Measurements from ENCODE around the gene BMS1. TPM values are rescaled to one million over a fixed set of nuclear protein-coding genes. Genes with fewer than 3 reads are reported as not detected.

Gene BMS1
- total and polyA plus RNA-seq, 2 of the 8 experiments (the other 6 are each of a cell fraction or from before 2014, with no cell fraction given) = 3.7 to 34.6 TPM

- no peak for FAIRE-seq
- Histone ChIP-seq H4K20me1 (replicated peaks in 1 of 2; ENCODE audit: control insufficient read depth in 1 of 2, insufficient read depth in 2 of 2, low read length in 2 of 2) (peaks cover 2 to 6% of the 10 kb centered on the region in 2 experiments), H3K79me1 (ENCODE audit: low read depth, low read length) (no peaks in the 10 kb centered on the region; the same call in 1 of the 2 replicates), H3K4me2 (ENCODE audit: insufficient read depth in 1 of 2, low read depth in 2 of 2, low read length in 2 of 2) (peak overlapping the region; percentile 82 to 97), H4K5ac (ENCODE audit: insufficient read length, low read depth, low read length) (peak overlapping the region; percentile 27), H4K91ac (replicated peaks; ENCODE audit: insufficient read length, low read length) (peak overlapping the region; percentile 4), H3K4ac (replicated peaks; ENCODE audit: insufficient read length, low read depth, low read length) (no peak overlapping the region), H2BK15ac (ENCODE audit: low read length) (no peak overlapping the region; the same call in 1 of the 2 replicates), H2BK20ac (ENCODE audit: low read length) (no peak overlapping the region), H4K8ac (ENCODE audit: extremely low read depth, insufficient read depth, low read length) (peak overlapping the region; percentile 99; the same call in 1 of the 2 replicates), H3K4me1 (replicated peaks in 1 of 4; ENCODE audit: control insufficient read depth in 3 of 4, insufficient read depth in 4 of 4, low read length in 3 of 4) (no peaks in the 10 kb centered on the region; a peak in 1 of 7 replicates), H3K27ac (ENCODE audit: low read depth, low read length) (peak overlapping the region; percentile 95), H3K79me2 (ENCODE audit: control insufficient read depth in 1 of 2, insufficient read depth in 2 of 2, low read length in 2 of 2) (peaks cover 4 to 16% of the 10 kb centered on the region in 2 experiments), H3K23me2 (ENCODE audit: low read depth, low read length) (peaks cover 7% of the 10 kb centered on the region), H3K14ac (ENCODE audit: insufficient read length) (no peak overlapping the region), H3K18ac (ENCODE audit: extremely low read depth, low read length) (peak overlapping the region; percentile 90), H3K9ac (replicated peaks in 1 of 4; ENCODE audit: extremely low read depth in 1 of 4, low read depth in 3 of 4, low read length in 3 of 4) (peak overlapping the region in 3 of 4 experiments; percentile 86 to 91 (median 89); a peak in 6 of 7 replicates), H3K56ac (replicated peaks; ENCODE audit: insufficient read length, low read depth, low read length) (peak overlapping the region; percentile 42), H3K23ac (ENCODE audit: insufficient read length) (no peak overlapping the region), H3K27me3 (replicated peaks in 1 of 4; ENCODE audit: control insufficient read depth in 3 of 4, extremely low read depth in 1 of 4, insufficient read depth in 3 of 4, low read length in 3 of 4) (peaks cover 0 to 5% (median 0%) of the 10 kb centered on the region in 4 experiments; a peak in 2 of 7 replicates), H2BK12ac (ENCODE audit: low read depth, low read length) (no peak overlapping the region; the same call in 1 of the 2 replicates), H2BK120ac (replicated peaks; ENCODE audit: low read depth, low read length) (no peak overlapping the region), H3K36me3 (ENCODE audit: control insufficient read depth in 2 of 4, insufficient read depth in 4 of 4, low read length in 3 of 4) (peaks cover 11 to 24% (median 20%) of the 10 kb centered on the region in 4 experiments), H3K4me3 (ENCODE audit: extremely low read depth in 1 of 4, insufficient read depth in 2 of 4, low read depth in 3 of 4, low read length in 4 of 4) (peak overlapping the region; percentile 83 to 94 (median 91)), H3K9me3 (ENCODE audit: insufficient read depth in 2 of 2, low read depth in 1 of 2, low read length in 1 of 2) (no peaks in the 10 kb centered on the region), H2AFZ (ENCODE audit: low read length) (peak overlapping the region; percentile 97), H2BK5ac (ENCODE audit: low read depth, low read length) (peak overlapping the region; percentile 93), H2AK5ac (ENCODE audit: low read depth, low read length) (no peak overlapping the region)
- TF ChIP-seq MAX (IDR thresholded peaks at IDR 0.05) = no peak
- TF ChIP-seq HDAC2 (IDR thresholded peaks at IDR 0.05; ENCODE audit: borderline replicate concordance in 1 of 2, low read depth in 2 of 2, low read length in 2 of 2) = peak in 1 of 2 experiments; percentile 11; a peak in 1 of 4 replicates
- WGBS, 2 experiments (ENCODE audit: extremely low coverage in 1 of 2, insufficient coverage in 1 of 2, insufficient read length in 1 of 2, insufficient replicate concordance in 2 of 2, low coverage in 1 of 2, low lambda C conversion rate in 2 of 2, missing lambda C conversion rate in 1 of 2) = 49% methylated on average over 13 of the region's 18 CpGs; no CpG with 5 or more reads in 1 of the 2 experiments
- CTCF ChIA-PET (ENCODE audit: partially characterized antibody) = interaction anchor here (0.6 to 3.0 kb wide), 3 partner anchors 25 to 227 kb away, joined by 3 to 11 read pairs (median 3); no protein-coding TSS in a partner anchor
- POLR2A ChIA-PET (ENCODE audit: partially characterized antibody) = interaction anchor here (0.8 to 2.6 kb wide), 9 partner anchors 9 to 297 kb away, joined by 3 to 13 read pairs (median 6); no protein-coding TSS in a partner anchor
- DNase-seq (ENCODE audit: low read depth in 1 of 2, low spot score in 2 of 2) = no peak
Measured at GRCh38 chr10:42781893-42782445, 626 bp upstream of the BMS1 start.
